GM18868 (cell line): ENCODE results near the gene OR2AP1.
"Not testable (repeated sequence)": the region's sequence is repeated elsewhere in the genome, so short reads cannot be mapped to it uniquely, and the experiment has no call there.

Source experiments
- ATAC-seq: cut with Tn5 transposase; IDR thresholded peaks from one replicate; pipeline ENCODE4 v1.9.1; 2021; ENCODE audit warnings: mild to moderate bottlenecking, moderate library complexity; ENCODE audit not compliant: unreplicated experiment

Gene OR2AP1

DNA sequence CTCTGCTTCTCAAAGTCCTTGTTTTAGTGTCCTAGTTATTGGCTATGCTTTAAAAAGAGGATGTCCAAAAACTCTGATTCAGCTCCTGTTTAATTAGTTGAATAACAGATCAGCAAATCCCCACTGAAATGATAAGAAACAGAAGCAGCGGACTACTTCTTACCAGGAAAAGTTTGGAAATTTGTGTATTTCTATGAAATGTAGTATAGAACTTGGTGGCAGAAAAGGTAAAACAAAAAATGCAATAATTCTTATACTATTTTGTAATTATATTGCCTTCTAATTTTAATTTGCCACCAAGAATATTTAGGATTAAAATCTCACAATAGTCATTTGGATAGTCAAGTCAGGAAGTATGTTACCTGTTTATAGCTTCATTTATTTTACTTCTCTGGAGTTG lies at the start of gene OR2AP1:
OR2AP1 (plus strand) TSS at position 301 of the 400 bp plus-strand sequence. CDS start 1,947 bp downstream, outside the sequence.
- no peak for ATAC-seq

- not testable (repeated sequence) for ATAC-seq
Measured at GRCh38 chr12:55548235-55548634, 24.0 kb upstream of the OR2AP1 start.

GRCh38 chr12:55548756-55549155 lies 23.5 kb upstream of the OR2AP1 start:
- no peak for ATAC-seq

DNA sequence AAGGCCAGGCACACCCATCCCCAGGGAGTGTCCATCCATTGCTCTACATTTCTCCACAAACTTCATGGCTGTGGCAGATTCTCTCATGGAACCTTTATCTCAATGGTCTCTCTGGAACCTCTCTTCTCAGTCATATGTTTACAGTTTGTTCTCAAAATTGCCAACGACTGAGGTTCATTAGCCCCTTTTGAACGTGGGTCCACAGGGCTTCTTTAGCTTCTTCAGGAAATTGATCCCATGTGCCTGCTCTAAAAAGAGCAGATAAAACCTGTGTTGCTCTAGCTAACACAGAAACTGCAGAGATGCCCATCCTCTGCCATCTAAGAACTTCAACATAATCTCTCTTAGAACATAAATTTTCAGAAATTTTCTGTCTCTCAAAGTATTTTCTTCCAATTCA lies 23.0 kb upstream of the OR2AP1 start, which contains the start of gene OR6C4:
OR6C4 (plus strand) TSS at position 301 of the 400 bp plus-strand sequence. CDS start 1,625 bp downstream, outside the sequence.
- no peak for ATAC-seq

DNA sequence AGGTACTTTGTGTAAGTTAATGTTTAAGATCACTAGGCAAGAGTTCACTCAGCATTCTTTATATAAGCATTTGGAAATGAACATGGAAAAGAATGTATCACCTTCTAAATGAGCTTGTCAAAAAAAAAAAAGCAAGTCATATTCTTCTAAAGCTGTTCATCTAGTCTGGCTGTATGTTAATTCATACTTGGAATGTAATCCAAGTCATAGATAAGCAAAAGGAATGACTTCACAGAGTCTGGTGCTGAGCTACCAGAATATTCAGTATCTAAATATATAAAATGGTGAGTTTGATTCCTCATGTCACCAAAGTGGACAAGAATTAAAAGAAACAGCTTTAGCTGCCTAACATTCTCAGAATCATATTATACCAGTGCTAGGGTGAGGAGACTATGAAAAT lies 18.0 kb upstream of the OR2AP1 start:
- no peak for ATAC-seq

GRCh38 chr12:55570060-55570459 lies 2.2 kb upstream of the OR2AP1 start:
- ATAC-seq, result not testable (repeated sequence)

DNA sequence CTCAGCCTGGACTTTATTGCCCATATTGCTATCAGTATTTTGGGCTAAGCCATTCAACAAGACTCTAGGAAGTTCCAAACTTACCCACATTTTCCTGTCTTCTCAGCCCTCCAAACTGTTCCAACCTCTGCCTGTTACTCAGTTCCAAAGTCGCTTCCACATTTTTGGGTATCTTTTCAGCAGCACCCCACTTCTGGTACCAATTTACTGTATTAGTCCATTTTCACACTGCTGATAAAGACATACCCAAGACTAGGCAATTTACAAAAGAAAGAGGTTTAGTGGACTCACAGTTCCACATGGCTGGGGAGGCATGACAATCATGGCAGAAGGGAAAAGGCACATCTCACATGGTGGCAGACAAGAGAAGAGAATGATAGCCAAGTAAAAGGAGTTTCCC lies 1.6 kb upstream of the OR2AP1 start:
- ATAC-seq, result not testable (repeated sequence)

GRCh38 chr12:55582066-55582465 lies 9.8 kb downstream of the OR2AP1 start:
- no peak for ATAC-seq

DNA sequence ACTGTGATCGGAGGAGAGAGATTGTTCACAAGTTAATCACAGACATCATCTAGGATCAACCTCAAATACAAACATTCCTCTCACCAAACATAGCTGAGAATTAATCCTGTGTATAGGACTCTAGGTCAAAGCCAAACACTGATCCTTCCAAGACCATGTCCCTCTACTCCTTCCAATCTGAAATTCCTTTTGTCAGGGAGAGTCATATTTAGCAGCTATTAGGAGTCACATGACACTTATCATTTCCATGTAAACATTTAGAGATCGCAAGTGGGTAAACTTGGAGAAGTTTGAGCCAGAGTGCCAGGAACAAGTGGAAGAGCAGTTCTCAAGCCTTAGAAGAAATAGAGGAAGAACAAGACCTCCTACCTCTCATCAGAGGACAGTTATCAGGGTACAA lies 13.5 kb downstream of the OR2AP1 start:
- ATAC-seq, result no peak

- ATAC-seq, result not testable (repeated sequence)
Measured at GRCh38 chr12:55590152-55590551, 17.9 kb downstream of the OR2AP1 start.

GRCh38 chr12:55607821-55608594 lies 35.7 kb downstream of the OR2AP1 start:
- ATAC-seq, result no peak

DNA sequence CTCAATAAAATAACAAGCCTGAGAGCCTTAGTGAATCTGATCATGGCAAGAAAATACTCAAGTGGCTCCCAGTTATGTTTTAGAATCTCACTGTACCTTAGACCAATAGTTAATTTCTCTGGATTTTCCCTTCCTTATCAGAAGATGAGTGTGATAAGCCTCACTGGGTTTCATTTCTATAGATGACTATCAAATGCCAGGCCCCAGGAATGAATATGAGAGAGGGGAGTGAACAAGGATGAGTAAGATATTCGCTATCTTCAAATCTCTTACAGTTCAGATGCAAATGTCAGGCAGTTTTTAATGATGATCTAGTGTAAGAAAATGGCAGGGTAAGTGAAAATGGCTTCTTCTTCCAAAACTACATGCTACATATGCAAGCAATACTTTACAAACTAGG lies 38.3 kb downstream of the OR2AP1 start:
- ATAC-seq, result peak; percentile 59

DNA sequence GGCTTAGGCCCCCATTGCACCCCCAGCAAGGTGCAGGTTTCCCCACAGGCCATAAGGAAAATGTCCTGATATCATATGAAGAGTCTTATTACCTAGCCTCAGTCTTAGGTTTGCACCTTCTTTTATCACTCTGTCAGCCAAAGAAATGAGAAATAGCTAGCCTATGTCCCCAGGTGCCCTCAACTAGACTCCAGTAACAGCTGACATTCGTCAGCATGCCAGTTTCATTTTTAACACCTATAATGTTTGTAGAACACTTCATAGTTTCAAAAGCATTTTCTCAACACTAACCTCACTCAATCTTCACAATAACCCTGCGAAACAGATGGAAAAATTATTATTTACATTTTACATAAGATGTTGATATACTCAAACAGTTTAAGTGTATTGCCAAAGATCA lies 40.4 kb downstream of the OR2AP1 start:
- ATAC-seq, result peak; percentile 69

- ATAC-seq, result no peak
Measured at GRCh38 chr12:55614764-55615163, 42.5 kb downstream of the OR2AP1 start.

DNA sequence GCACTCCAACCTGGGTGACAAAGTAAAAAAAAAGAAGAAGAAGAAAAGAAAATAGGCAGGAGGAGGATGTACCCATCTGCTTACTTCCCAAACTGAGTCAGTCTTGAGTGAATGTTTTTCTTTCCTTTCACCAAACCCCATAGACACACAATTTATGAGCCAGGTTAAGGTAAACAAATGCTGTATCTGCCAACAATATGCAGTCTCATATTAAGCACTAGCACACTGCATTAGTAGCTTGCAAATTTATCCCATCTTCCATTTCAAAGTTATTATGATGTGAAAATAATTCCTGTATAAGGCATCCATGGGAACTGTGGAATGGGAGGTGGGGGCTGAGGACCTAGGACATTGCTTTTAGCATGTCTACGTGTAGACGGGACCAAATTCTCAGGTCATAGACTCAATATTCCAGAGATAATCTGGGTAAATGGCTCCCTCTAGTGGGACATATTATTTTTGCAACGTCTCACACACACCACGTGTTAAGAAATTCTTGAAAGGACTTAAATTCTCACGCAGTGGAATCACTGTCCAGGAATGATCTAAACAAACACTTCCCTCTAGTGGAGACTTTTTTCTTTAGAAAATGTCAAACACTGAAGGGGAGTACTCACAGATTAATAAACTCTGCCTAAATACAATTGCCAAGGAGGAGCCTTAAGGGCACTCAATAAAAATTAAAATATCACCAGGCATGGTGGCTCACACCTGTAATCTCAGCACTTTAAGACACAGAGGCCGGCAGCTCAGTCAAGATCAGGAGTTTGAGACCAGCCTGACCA lies 47.3 kb downstream of the OR2AP1 start:
- ATAC-seq, result peak; percentile 69

DNA sequence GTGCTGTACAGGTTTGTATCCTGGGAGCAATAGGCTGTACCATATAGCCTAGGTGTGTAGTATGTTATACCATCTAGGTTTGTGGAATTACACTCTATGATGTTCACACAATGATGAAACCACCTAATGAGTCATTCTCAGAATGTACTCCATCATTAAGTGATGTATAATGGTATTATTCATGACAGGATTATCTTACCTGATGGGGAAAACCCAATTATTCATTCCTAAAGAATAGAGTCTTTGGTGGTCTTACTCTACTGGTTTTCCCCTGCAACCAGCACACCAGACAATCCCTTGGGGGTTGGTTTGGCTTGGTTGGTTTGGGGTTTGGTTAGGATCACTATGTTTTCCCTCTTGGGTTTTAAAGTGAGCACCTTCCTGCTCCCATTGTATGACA lies 51.8 kb downstream of the OR2AP1 start:
- peak; percentile 82 for ATAC-seq
